HUES64 (cell line): ENCODE data around the gene EIF4B.

Experiments
- H3K27ac ChIP-seq: 2 replicates; pipeline ENCODE4 v1.7.0; 2013; ENCODE audit warnings: low read depth, low read length, inconsistent platforms
- H3K27me3 ChIP-seq: 2 replicates; pipeline ENCODE4 v1.6.1; 2013; ENCODE audit warnings: mild to moderate bottlenecking, low read length; ENCODE audit not compliant: insufficient read depth
- H3K36me3 ChIP-seq: 2 replicates; pipeline ENCODE4 v1.6.1; 2013; ENCODE audit warnings: mild to moderate bottlenecking, low read length; ENCODE audit not compliant: insufficient read depth
- H3K4me1 ChIP-seq: 2 replicates; pipeline ENCODE4 v1.6.1; 2013; ENCODE audit warnings: mild to moderate bottlenecking, low read length, moderate library complexity; ENCODE audit not compliant: insufficient read depth
- H3K4me3 ChIP-seq: 2 replicates; pipeline ENCODE4 v1.5.1; 2013; ENCODE audit warnings: mild to moderate bottlenecking, low read length, moderate library complexity
- H3K9ac ChIP-seq: 2 replicates; pipeline ENCODE4 v1.6.1; 2013; ENCODE audit warnings: mild to moderate bottlenecking, low read depth, low read length
- H3K9me3 ChIP-seq: 2 replicates; pipeline ENCODE4 v1.6.1; 2013; ENCODE audit warnings: low read depth, low read length; ENCODE audit not compliant: insufficient read depth
- WGBS: fragments of 150-250, 120-280 bp; methylation state at CpG from one replicate; pipeline ENCODE4 v1.1.7; 2013; ENCODE audit warnings: missing lambda C conversion rate; 5-methylcytosine and 5-hydroxymethylcytosine counted together

Gene EIF4B

DNA sequence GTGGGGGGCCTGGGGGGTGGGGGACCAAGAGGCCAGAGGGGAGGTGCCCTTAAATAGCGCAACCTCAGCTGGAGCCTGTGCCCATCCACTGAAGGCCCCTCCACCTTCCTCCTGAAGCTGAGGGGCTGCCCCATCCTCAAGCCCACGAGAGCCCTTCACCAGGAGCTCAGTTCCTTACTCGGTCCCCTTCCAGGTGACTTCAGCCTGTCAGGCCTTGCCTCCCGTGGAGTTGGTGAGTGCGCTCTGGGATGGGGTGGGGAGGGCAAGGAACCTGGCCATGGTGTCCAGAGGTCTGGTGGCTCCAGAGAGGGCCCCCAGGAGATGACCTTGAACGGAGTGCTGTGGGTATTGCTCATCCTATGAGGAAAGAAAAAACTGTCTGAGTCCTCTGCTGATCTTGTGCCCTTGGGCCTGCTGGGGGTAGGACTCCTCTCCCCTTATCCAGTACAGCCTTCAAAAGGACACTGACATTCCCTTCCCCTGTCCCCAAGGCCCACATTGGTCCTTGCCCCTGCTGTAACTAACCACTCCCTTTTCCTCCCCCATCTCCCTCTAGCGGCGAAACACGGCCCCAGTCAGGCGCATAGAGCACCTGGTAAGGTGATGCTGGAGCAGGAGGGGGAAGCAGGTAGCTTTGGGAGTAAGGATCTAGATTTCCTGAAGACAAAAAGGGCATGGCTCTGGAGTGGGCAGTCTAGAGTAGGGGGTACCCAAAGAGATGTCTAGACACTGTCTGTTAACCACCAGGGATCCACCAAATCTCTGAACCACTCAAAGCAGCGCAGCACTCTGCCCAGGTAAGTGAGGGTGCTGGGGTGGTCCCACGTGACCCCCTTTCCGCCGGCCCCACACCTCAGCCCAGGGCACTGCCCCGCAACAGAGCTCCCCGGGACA is 47.2 kb downstream of the EIF4B start:
- no peaks in the 10 kb centered on the region for H3K9me3 ChIP-seq
- peak overlapping the region; percentile 83 for H3K4me3 ChIP-seq
- H3K4me1 ChIP-seq = peaks cover 30% of the 10 kb centered on the region
- H3K9ac ChIP-seq = peak overlapping the region; percentile 67; the same call in 1 of the 2 replicates
- H3K36me3 ChIP-seq = peaks cover 4% of the 10 kb centered on the region; the same call in 1 of the 2 replicates
- 35% methylated on average over 16 of the region's 16 CpGs for WGBS
- peak overlapping the region; percentile 92; the same call in 1 of the 2 replicates for H3K27ac ChIP-seq
- peaks cover 3% of the 10 kb centered on the region for H3K27me3 ChIP-seq

DNA sequence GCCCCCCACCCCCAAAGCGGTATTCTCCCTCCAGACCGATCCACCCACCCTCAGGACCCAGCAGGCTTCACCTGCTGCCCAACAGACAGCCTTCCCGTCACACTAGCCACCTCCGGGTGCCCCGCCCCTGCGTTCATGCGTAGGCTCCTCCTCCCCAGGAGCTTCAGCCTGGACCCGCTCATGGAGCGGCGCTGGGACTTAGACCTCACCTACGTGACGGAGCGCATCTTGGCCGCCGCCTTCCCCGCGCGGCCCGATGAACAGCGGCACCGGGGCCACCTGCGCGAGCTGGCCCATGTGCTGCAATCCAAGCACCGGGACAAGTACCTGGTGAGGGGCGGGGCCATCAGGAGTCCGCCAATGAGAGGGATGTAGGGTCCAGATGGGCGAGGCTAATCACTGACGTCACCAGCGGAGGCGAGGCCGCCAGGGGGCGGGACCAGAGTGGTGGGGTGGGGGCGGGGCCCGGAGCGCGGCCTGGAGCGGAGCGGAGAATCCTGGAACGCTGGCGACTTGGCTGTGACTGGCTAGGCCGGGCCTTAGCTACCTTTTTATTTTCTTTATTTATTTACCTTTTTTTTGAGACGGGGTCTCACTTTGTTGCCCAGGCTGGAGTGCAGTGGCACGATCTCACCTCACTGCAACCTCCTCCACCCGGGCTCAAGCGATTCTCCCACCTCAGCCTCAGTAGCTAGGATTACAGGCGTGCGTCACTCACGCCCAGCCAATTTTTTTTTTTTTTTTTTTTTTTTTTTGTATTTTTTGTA is 48.0 kb downstream of the EIF4B start:
- 7% methylated on average over 47 of the region's 48 CpGs for WGBS
- Histone ChIP-seq H3K27ac (peak overlapping the region; percentile 92), H3K9ac (peak overlapping the region; percentile 67)

DNA sequence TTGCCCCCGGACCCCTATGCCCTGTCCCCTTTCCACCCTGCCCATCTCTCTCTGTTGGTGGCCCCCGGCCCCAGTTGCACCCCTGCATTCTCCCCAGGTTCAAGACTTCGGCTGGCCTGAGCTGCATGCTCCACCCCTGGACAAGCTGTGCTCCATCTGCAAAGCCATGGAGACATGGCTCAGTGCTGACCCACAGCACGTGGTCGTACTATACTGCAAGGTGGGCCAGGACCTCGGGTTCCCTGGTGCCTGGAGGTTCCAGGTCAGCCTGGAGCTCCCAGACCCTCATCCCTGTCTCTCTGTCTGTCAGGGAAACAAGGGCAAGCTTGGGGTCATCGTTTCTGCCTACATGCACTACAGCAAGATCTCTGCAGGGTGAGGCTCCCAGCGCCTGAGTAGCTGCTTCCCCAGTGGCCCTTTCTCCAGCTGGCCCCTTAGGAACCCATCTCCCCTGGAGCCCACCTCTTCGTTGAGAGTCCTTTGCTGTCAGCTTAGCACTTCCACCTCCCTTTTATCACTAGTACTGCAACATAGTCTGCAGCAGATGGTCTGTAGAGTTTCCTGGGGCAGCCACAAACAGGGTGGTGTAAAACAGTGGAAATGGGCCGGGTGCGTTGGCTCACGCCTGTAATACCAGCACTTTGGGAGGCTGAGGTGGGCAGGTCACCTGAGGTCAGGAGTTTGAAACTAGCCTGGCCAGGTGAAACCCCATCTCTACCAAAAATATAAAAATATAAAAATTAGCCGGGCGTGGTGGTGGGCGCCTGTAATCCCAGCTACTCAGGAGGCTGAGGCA is 49.4 kb downstream of the EIF4B start:
- Histone ChIP-seq H3K9me3 (no peaks in the 10 kb centered on the region), H3K27ac (no peak overlapping the region), H3K4me3 (no peak overlapping the region), H3K4me1 (peaks cover 9% of the 10 kb centered on the region), H3K27me3 (peaks cover 3% of the 10 kb centered on the region), H3K36me3 (peaks cover 4% of the 10 kb centered on the region; the same call in 1 of the 2 replicates), H3K9ac (no peak overlapping the region)
- WGBS = 92% methylated on average over 15 of the region's 15 CpGs

More for the DNA sequence above, 48.0 kb downstream of the EIF4B start:
- Histone ChIP-seq H3K36me3 (peaks cover 4% of the 10 kb centered on the region; the same call in 1 of the 2 replicates), H3K9me3 (no peaks in the 10 kb centered on the region), H3K4me1 (peaks cover 21% of the 10 kb centered on the region), H3K4me3 (peak overlapping the region; percentile 83), H3K27me3 (peaks cover 3% of the 10 kb centered on the region)

DNA sequence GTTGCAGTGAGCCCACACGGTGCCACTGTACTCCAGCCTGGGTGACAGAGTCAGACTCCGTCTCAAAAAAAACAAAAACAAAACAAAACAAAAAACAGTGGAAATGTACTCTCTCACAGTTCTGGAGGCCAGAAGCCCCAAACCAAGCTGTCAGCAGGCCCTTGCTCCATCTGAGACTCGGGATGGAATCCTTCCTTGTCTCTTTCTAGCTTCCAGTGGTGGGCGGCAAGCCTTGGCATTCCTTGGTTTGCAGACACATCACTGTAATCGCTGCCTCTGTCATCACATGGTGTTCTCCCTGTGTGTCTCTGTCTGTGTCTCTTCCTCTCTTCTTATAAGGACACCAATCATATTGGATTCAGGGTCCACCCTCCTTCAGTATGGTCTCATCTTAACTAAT is 50.0 kb downstream of the EIF4B start:
- Histone ChIP-seq H3K9ac (no peak overlapping the region), H3K27me3 (peaks cover 3% of the 10 kb centered on the region), H3K27ac (no peak overlapping the region), H3K36me3 (peaks cover 4% of the 10 kb centered on the region; the same call in 1 of the 2 replicates), H3K4me1 (peaks cover 3% of the 10 kb centered on the region), H3K9me3 (no peaks in the 10 kb centered on the region), H3K4me3 (no peak overlapping the region)
- WGBS = 84% methylated on average over 5 of the region's 5 CpGs

DNA sequence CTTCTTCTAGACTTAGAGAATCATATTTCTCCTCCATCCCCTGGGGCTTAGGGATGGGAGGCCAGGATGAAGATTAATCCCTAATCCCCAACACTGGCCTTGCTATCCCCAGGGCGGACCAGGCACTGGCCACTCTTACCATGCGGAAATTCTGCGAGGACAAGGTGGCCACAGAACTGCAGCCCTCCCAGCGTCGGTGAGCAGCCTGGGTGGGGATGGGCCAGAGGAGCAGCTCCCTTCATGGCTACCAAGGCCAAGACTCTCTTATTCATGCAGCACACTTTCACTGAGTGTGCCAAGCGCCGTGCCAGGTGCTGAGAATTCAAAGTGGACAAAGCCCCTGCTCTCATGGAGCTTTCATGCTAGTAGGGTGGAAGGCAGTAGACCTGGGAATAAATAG is 50.6 kb downstream of the EIF4B start:
- 93% methylated on average over 7 of the region's 7 CpGs for WGBS

DNA sequence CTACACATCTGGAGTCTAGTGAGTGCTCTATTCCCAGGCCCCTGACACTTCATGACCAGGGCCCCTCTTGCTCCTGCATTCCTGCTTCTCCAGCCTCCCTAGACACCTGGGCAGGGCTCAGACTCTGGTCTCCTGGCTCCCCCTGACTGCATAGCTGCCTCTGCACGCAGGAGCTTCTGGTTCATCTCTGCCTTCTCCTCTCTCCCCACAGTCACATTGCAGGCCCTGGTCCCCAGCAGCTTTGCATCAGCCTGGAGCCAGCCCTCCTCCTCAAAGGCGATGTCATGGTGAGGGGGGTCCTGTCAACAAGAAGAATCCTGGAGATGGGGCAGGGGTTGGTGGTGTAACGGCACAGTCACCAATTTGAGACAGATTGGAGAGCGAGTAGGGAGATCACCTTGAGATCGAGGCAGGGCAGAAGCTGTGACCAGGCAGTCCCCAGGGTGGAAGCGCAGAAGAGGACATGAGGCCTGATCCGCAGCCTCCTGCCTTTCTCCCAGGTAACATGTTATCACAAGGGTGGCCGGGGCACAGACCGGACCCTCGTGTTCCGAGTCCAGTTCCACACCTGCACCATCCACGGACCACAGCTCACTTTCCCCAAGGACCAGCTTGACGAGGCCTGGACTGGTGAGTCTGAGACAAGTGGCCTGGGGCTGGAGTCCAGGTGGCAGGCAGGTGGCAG is 51.7 kb downstream of the EIF4B start:
- WGBS = 93% methylated on average over 13 of the region's 13 CpGs
- peaks cover 3% of the 10 kb centered on the region for H3K27me3 ChIP-seq
- peaks cover 3% of the 10 kb centered on the region for H3K4me1 ChIP-seq
- H3K9ac ChIP-seq = no peak overlapping the region
- H3K36me3 ChIP-seq = no peaks in the 10 kb centered on the region
- H3K9me3 ChIP-seq = no peaks in the 10 kb centered on the region
- no peak overlapping the region for H3K27ac ChIP-seq
- no peak overlapping the region for H3K4me3 ChIP-seq

More for the DNA sequence above, 50.6 kb downstream of the EIF4B start:
- no peak overlapping the region for H3K27ac ChIP-seq
- H3K4me3 ChIP-seq = no peak overlapping the region
- H3K9me3 ChIP-seq = no peaks in the 10 kb centered on the region
- H3K27me3 ChIP-seq = peaks cover 3% of the 10 kb centered on the region
- H3K36me3 ChIP-seq = peaks cover under 1% of the 10 kb centered on the region; the same call in 1 of the 2 replicates
- no peak overlapping the region for H3K9ac ChIP-seq
- peaks cover 3% of the 10 kb centered on the region for H3K4me1 ChIP-seq

DNA sequence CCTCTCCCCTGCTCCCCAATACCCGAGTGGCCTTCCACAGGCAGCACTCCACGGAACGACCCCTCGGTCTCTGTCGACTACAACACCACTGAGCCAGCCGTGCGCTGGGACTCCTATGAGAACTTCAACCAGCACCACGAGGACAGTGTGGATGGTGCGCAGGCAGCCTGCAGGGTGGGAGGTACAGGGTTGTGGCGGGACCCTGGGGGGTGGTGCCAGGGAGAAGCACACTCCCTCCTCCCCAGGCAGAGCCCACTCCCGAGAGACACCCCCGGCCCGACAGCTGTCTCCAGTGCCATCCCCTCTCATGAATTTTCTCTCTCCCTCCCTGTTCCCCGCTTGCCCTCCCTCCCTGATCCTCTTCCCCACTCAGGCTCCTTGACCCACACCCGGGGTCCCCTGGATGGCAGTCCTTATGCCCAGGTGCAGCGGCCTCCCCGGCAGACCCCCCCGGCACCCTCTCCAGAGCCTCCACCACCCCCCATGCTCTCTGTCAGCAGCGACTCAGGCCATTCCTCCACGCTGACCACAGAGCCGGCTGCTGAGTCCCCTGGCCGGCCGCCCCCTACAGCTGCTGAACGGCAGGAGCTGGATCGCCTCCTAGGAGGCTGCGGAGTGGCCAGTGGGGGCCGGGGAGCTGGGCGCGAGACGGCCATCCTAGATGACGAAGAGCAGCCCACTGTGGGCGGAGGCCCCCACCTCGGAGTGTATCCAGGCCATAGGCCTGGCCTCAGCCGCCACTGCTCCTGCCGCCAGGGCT is 52.6 kb downstream of the EIF4B start:
- H3K27me3 ChIP-seq = peaks cover 3% of the 10 kb centered on the region
- H3K4me1 ChIP-seq = no peaks in the 10 kb centered on the region
- no peak overlapping the region for H3K4me3 ChIP-seq
- WGBS = 89% methylated on average over 35 of the region's 35 CpGs
- H3K36me3 ChIP-seq = no peaks in the 10 kb centered on the region
- no peak overlapping the region for H3K9ac ChIP-seq
- no peaks in the 10 kb centered on the region for H3K9me3 ChIP-seq
- H3K27ac ChIP-seq = no peak overlapping the region

DNA sequence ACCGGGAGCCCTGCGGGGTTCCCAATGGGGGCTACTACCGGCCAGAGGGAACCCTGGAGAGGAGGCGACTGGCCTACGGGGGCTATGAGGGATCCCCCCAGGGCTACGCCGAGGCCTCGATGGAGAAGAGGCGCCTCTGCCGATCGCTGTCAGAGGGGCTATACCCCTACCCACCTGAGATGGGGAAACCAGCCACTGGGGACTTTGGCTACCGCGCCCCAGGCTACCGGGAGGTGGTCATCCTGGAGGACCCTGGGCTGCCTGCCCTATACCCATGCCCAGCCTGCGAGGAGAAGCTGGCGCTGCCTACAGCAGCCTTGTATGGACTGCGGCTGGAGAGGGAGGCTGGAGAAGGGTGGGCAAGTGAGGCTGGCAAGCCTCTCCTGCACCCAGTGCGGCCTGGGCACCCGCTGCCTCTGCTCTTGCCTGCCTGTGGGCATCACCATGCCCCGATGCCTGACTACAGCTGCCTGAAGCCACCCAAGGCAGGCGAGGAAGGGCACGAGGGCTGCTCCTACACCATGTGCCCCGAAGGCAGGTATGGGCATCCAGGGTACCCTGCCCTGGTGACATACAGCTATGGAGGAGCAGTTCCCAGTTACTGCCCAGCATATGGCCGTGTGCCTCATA is 53.3 kb downstream of the EIF4B start:
- Histone ChIP-seq H3K27ac (no peak overlapping the region), H3K4me3 (no peak overlapping the region), H3K36me3 (no peaks in the 10 kb centered on the region)

DNA sequence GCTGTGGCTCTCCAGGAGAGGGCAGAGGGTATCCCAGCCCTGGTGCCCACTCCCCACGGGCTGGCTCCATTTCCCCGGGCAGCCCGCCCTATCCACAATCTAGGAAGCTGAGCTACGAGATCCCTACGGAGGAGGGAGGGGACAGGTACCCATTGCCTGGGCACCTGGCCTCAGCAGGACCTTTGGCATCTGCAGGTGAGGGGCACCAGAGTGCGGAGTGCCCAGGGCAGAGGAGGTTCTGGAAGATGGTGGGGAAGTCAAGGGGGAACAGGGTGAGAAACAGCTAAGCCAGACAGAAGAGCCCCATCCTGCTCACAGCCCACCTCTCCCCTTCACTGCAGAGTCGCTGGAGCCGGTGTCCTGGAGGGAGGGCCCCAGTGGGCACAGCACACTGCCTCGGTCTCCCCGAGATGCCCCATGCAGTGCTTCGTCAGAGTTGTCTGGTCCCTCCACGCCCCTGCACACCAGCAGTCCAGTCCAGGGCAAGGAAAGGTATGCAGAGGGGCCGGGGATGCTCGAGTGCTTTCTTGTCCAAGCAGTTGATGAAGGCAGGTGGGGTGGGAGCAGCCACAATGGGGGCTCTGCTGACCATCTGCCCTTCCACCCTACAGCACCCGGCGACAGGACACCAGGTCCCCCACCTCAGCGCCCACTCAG is 53.9 kb downstream of the EIF4B start:
- no peaks in the 10 kb centered on the region for H3K4me1 ChIP-seq
- H3K36me3 ChIP-seq = no peaks in the 10 kb centered on the region
- H3K9ac ChIP-seq = no peak overlapping the region
- H3K27me3 ChIP-seq = peaks cover 3% of the 10 kb centered on the region
- no peaks in the 10 kb centered on the region for H3K9me3 ChIP-seq
- H3K4me3 ChIP-seq = no peak overlapping the region
- WGBS = 92% methylated on average over 17 of the region's 17 CpGs
- H3K27ac ChIP-seq = no peak overlapping the region

More for the DNA sequence above, 53.3 kb downstream of the EIF4B start:
- Histone ChIP-seq H3K9me3 (no peaks in the 10 kb centered on the region), H3K4me1 (no peaks in the 10 kb centered on the region), H3K9ac (no peak overlapping the region), H3K27me3 (peaks cover 3% of the 10 kb centered on the region)
- 93% methylated on average over 24 of the region's 24 CpGs for WGBS
